Measurements from ENCODE around the gene NEDD4.
"Not testable (repeated sequence)": the region's sequence is repeated elsewhere in the genome, so short reads cannot be mapped to it uniquely, and the experiment has no call there.

Gene NEDD4

DNA sequence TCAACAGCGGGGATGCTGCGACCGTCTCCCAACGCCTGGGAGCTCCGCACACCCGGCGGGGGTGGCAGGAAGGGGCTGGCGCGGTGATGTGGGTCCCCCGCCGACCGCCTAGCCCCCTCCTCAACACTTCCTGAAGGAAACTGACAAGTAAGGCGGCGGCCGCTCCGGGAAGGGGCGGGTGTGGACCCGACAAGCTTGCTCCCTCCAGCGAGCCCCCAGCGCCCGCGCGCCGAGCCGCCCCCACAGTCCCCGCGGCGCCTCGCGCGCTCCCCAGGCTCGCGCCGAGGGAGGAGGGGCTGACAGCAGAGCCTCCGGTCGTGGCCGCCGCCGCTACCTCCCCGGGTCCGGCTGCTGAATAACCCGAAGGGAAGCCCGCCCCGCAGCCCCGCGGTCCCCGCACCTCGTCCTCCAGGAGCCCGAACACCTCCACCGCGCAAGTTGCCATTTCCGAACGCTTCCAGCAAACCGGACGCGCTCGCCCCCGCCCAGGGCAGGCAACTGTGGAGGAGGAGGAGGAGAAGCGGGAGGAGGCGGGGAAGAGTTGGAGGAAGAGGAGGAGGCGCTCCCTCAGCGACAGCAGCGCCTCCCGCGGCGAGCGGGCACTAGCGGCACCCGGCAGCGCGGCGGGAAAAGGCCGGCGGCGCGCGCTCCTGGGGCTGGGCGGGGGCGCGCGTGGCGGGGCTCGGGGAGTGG lies at the start of gene NEDD4:
NEDD4 (minus strand) TSS at position 502 of the 693 bp plus-strand sequence; CDS start at position 445, 57 bp downstream.
- no peak for DNase-seq

DNA sequence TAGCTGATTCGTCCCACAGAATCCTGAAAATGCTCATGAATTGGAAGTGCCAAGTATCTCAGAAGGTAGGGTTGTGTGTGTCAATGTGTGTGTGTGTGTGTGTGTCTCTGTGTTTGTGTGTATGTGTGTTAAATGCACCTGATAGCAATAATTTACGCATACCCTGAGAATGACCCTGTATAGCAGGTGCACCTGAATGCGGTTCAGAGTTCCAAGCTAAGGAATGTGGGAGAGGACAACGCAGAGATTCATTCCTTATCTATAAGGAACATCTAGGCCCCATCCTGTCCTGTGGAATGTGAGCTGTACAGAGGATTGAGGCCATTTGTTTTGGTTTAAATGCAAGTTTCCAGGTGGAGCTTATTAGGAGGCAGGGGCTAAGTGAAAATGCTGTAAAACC lies 49.1 kb upstream of the NEDD4 start:
- no peak for DNase-seq

DNA sequence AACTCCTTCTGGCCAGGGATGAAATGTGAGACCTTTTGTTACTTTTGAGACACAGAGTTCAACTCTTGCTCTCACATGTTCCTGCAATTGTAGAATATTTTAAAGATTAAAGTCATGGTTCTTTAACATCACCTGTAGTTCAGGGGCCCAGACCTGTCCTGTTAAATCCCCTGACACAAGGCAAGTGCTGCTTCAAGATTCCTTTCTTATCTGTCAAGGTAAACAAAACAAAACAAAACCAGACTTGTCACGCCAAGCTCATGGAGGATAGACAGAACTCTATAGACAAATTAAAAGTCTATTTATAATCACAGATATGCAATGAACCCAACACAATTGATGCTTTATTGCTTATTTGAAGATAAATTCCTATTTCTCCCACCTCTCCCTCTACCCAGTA lies 48.6 kb upstream of the NEDD4 start:
- no peak for DNase-seq

DNA sequence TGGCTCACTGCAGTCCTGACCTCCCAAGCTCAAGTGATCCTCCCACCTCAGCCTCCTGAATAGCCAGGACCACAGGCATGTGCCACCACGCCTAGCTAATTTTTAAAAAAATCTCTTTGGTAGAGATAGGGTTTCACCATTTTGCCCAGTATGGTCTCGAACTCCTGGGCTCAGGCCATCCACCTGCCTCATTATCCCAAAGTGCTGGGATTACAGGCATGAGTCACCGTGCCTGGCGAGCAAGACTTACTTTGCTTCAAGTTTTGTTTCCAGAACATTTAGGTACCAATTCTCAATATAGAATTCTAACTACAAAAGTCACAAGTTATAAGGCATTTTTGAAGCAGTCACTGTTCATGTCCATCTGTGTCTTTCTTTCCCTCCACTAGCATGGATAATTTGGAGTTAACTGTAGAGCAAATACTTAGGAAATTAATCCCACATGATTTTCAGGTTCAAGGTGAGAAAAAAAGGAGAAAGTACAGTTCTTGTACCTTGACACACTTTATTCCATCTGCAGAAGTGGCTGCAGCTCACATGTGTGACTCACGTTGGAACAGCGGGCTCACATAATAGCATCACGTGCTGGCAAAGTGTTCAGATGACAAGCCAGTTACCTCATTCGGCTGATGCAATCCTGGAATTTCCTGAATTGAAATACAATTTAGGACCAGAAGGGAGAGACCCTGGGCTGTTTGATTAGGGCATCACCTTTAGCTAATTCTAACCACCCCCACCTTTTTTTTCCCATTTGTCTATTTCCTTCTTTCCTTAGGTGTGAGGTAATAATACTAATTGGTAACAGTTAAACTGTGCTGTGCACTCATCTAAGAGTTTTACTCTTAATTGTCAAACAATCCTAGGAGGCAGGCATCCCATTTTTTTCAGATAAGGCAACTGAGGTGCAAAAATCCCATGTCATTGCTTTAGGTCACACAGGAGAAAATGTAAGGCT lies 46.9 kb upstream of the NEDD4 start:
- DNase-seq = no peak

DNA sequence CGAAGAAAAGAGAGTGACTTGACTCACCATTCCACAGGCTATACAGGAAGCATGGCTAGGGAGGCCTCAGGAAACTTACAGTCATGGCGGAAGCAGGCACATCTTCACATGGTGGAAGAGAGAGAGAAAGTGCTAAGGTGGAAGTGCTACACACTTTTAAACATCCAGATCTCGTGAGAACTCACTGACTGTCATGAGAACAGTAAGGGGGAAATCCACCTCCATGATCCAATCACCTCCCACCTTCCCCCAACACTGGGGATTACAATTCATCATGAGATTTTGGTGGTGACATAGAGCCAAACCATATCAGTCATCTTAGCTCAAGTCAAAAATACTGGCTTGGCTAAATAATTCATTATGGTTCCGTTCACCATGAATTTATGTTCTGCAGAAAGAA lies 45.3 kb upstream of the NEDD4 start:
- no peak for DNase-seq

DNA sequence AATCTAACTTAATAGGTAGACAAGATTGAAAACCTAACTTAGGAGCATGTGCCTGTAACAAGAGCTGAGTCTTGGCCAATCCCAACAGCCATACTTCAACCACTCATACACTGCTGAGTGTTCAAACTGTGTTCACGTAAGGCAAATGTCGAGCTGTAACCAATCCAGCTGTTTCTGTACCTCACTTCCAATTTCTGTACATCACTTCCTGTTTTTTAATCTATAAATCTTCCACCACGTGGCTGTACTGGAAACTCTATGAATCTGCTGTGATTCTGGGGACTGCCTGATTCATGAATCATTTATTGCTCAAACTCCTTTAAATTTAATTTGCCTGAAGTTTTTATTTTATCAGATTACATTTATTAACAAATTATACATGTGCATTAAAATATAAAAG lies 44.6 kb upstream of the NEDD4 start:
- no peak for DNase-seq

DNA sequence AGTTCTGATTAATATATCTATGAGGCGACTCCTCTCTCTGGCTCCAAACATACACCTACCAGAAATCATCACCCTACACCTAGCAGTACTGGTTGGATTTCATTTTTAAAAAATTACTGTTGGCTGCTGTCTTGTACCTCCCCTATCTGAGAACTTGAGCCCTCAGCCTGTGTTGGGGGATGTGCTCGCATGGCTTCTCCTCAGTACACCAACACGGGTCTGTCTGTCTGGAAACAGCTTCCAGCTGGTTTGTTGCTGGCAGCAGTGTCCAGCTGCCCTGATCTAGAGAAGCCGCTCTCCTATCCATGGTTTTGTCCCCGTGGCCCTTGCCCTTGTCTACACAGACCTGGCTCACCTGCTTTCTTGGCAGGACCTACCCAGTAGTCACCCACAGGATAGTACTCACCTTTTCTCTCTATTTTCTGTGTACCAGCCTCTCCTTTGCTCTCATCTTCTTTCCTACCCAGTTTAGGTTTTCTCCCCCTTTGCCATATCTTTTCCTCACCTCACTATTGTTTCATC lies 43.2 kb upstream of the NEDD4 start:
- no peak for DNase-seq

DNA sequence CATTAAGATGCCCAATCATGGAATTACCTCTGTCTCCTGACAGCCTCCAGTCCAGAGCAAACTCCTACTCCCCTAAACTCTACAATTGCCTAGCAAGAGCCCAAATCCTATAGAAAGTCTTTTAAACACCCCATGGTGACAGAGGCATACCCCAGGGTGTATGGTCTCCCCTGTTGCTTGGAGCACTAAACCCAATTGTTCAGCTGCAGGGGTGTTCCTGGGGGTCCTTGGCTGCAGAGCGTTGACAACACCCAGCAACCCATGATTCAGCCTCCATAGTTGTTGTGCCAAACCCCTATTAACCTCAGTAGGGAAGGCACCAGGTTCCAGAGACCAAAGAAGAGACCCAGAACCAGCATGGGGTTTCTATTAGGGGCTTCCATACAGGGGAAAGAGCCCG lies 41.8 kb upstream of the NEDD4 start:
- DNase-seq = no peak

DNA sequence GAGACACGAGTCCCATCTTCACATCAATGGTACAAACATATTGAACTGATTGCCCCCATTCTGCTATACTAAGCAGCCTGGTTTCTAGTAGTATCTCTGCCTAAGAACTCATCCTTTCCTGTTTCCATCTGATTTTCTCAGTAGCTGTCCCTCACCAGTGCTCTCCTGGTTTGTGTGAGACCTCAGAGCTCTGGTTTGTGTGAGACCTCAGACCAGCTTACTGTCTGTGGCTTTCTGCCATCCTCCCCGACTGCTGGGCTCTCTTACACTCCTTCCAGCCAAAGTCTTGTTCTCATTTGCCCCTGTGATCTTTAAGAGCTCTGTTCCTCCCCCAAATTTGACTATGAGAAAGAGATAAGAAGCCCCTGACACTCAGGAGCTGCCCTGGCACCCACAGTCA lies 41.1 kb upstream of the NEDD4 start:
- DNase-seq = no peak

DNA sequence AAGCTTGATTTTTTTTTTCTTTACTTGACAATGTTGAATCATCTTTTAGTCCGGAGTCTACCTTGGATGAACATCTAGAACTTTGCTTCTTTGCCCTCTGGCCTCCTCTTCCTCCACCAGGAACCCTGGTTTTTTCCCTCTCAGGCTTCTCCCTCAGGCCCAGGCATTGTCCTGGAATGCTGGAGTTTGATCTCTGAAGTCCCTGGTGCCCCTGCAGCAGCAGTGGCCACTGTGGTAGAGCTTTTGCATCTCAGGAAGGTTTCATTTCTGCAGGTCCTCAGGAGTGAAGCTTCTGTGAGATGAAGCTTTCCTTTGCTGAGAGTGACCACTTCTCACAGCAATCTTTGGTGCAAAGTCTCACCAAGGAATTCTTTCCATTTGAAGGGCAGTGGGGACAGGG lies 39.0 kb upstream of the NEDD4 start:
- no peak for DNase-seq

DNA sequence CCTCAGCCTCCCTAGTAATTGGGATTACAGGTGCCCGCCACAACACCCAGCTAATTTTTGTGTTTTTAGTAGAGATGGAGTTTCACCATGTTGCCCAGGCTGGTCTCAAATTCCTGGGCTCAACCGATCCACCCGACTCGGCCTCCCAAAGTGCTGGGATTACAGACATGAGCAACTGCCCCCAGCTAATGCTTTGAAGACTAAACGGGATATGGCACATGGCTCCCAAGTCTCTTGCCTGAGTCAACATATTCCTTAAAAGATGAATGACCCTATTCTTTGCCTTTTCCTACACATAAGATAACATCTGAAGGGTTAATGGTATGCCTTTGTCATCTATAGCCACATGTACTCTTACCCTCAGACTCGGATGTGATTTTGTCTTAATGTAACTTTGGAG lies 38.4 kb upstream of the NEDD4 start:
- DNase-seq = no peak

DNA sequence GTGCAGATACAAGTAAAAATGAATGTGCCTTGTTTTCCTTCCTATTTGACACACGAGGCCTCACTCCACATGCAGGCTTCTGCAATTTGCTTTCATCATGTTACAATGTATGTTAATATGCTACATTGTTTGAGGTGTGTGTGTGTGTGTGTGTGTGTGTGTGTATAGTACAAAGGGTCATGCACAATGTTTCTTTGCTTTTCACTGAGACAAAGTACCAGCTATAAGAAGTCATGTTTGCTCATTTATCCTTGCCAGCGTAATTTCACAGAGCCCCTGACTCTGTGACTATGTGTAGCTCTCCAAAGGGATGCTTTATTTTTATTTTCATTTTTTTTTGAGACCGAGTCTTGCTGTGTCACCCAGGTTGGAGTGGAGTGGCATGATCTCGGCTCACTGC lies 38.0 kb upstream of the NEDD4 start:
- no peak for DNase-seq

DNA sequence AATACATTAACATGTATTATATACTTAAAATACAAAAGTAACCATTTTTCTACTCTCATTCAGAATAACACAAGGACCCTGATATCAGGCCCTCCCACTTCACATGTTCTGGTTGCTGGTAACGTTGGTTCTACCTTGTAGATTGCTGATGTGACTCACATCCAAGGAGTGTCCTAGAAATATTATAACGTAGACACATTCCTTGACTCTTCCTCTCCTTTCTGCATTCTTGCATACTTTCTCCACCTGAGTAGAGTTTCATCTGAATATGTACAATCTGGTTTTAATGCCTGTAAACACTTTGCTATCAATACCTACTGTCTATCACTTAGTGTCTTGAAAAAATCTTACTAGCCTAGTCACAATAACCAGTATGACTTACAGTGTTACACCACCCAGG lies 35.0 kb upstream of the NEDD4 start:
- DNase-seq = no peak

DNA sequence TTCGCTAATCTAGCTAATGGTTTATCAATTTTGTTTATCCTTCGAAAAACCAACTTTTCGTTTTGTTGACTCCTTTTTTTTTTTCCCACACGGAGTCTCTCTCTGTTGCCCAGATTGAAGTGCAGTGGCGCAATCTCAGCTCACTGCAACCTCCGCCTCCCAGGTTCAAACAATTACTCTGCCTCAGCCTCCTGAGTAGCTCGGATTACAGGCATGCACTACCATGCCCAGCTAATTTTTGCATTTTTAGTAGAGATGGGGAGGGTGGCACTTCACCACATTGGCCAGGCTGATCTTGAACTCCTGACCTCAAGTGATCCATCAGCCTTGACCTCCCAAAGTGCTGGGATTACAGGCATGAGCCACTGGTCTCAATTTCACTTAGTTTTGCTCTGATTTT lies 29.7 kb upstream of the NEDD4 start:
- not testable (repeated sequence) for DNase-seq

DNA sequence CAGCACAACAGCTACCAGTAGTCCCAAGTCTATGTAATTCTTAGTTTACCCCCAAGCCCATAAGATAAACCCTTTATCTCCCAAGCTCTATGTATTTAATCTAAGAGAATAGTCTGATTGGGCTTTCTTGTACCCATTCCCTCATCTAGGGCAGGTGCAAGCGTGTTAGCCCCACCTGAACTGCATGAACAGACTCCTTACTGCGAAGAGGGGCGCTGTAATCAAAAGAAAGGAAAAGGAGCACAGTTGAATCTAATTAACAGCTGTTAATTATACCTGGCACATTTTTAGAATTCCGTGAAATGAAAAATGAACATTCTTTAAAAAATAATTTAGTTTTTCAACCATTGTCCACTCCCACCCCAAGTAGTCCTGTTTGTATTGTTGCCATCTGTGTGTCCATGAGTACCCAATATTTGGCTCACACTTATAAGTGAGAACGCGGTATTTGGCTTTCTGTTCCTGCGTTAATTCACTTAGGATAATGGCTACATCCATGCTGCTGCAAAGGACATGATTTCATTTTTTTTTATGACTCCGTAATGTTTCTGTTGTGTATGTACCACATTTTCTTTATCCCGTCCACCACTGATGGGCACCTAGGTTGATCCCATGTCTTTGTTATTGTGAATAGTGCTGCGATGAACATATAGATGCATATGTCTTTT lies 26.5 kb upstream of the NEDD4 start:
- DNase-seq = no peak

DNA sequence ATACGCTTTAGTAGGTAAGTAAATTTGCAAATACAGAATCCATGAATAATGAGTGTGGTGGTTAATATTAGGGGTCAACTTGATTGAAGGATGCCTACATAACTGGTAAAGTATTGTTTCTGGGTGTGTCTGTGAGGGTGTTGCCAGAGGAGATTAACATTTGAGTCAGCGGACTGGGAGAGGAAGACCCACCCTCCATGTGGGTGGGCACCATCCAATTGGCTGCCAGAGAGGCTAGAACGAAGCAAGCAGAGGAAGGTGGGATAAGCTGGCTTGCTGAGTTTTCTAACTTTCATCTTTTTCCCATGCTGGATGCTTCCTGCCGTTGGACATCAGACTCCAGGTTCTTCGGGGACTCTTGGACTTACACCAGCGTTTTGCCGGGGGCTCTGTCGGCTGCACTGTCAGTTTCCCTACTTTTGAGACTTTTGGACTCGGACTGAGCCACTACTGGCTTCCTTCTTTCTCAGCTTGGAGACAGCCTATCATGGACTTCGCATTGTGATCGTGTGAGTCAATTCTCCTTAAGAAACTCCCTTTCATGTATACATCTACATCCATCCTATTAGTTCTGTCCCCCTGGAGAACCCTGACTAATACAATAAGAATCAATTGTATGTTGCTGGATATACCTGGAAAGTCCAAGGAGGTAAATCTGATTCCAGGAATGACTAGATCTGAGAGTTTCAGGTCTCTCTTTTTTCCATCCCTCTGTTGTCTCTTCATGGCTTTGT lies 25.8 kb upstream of the NEDD4 start:
- no peak for DNase-seq

DNA sequence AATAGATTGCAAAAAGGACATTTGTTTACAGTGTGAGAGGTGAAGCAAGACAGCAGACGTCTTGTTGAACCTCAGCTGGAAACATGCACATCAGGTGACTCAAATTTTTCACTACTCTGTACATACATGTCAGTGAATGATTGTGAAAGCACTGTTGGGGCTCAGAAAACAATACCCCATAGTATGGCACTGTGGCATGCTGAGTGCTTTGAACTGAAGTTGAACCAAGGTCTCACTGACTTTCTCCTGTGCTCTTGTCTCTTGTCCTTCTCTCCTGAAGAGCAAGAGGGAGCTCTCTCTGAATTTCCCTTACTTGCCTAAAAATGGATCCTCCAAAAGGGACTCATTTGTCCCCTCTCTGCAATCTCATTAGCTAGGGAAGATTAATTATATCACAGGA lies 24.5 kb upstream of the NEDD4 start:
- no peak for DNase-seq

DNA sequence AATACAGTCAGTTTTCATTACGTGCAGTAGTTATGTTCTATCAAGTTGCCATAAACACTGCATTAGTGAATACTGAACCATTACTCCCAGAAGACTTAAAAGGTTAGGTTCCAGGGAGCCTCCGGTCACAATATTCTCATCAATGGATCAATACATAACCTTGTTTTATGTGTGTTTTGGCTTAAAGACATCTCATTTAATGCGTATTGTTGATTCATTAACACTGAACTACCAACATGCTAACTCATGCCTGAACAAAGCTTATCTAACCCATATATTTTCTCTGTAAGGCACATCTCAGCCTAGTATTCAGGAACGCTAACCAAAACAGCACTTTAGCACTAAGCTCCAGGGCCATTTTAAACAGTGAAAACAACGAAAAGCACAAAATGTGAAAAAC lies 24.1 kb upstream of the NEDD4 start:
- DNase-seq = no peak

DNA sequence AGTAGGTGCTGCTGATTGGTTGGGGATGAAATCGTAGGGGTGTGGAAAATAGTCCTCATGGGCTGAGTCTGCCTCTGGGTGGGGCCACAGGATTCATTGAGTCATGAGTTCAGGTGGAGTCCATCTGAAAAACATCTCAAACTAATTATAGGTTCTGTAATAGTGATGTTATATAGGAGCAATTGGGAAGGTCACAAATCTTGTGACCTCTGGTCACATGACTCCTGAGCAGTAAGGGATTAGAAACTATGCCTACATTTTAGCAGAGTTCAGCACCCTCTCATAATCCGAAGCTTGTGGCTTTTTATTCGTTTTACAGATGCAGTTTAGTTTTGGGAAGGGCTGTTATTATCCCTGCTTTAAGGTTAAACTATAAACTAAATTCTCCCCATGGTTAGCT lies 22.9 kb upstream of the NEDD4 start:
- no peak for DNase-seq

DNA sequence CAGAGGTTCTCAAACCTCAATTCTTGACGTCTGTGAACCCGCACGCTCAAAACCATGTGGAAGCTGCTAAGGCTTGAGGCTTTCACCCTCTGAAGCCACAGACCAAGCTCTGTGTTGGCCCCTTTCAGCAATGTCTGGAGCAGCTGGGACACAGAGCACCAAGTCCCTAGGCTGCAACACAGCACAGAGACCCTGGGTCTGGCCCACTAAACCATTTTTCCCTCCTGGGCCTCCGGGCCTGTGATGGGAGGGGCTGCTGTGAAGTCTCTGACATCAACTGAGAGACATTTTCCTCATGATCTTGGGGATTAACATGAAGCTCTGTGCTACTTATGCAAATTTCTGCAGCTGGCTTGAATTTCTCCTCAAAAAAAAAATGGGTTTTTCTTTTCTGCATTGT lies 21.3 kb upstream of the NEDD4 start:
- no peak for DNase-seq

DNA sequence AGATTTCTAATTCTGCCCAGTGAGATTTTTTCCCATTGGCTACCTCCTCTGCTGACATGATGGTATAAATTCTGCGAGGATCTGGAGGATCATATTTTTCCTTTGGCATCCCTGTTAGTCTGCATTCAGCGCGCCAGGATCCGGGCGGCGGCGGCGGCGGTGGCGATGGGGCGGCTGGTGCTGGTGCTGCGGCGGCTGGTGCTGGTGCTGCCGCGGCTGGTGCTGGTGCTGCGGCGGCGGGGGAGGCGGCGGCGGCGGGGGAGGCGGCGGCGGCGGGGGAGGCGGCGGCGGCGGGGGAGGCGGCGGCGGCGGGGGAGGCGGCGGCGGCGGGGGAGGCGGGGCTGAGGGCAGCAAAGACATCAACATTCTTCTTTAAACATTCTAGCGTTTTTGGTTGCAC lies 13.6 kb upstream of the NEDD4 start:
- DNase-seq = not testable (repeated sequence)

DNA sequence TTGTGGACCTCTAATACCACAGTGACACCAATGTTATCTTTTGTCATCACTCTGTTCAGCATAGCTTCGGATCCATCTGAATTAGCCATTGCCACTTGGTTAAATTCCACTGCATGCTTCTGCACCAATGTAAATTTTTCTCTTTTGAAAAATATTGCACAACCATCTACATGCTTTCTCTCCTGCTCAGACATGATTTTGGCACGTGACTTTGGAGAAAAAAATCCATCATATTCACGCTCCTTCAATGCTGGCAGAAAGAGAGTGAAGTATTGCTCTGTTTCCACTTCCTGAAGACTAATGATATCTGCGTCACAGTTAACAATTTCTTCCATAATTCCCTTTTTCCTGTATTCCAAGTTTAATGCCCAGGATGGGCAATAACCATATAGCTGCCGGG lies 13.0 kb upstream of the NEDD4 start:
- not testable (repeated sequence) for DNase-seq

DNA sequence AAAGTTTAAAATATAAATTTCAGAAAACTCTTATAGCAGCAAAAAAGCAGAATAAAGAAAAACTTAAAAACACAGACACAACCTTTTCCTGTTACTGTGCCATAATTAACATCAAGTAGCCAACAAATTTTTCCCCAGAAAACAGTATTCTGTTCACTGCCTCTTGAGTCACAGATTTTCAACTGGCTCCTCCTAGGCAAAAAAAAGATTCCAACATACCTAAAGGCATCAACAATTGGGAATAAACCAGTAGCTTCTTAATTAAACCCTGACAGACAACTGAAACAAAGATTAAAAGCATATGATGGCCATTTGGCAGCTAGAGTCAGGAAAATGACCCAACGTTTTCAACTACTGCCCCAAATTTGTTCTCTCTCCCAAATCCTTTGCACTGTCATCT lies 10.9 kb upstream of the NEDD4 start:
- not testable (repeated sequence) for DNase-seq
